GM21528 (cell line): ENCODE data around the gene CHIT1.

ENCODE experiments used
- ATAC-seq: cut with Tn5 transposase; IDR thresholded peaks from one replicate; pipeline ENCODE4 v1.9.1; 2021; ENCODE audit warnings: mild to moderate bottlenecking, moderate library complexity; ENCODE audit not compliant: unreplicated experiment, low FRiP score

CHIT1 gene

DNA sequence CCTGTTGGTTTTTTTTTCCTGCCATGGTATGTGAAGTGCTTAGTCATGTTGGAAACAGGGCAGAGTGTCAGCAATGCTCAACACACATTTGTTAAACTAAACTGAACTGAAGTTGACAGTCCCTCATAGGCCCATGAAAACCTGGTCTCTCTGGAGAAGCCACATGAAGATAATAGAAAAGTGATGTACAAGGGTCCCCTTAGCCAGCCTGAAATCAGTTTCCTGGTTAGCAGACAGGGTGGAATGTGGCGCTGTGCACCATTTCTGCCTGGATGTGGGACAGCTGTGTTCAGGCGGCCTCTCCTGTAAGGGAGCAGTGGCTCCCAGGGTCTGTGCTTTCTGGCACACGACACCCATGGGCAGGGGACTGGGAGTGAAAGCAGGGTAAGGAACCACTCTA lies 33.1 kb downstream of the CHIT1 start:
- ATAC-seq = no peak

DNA sequence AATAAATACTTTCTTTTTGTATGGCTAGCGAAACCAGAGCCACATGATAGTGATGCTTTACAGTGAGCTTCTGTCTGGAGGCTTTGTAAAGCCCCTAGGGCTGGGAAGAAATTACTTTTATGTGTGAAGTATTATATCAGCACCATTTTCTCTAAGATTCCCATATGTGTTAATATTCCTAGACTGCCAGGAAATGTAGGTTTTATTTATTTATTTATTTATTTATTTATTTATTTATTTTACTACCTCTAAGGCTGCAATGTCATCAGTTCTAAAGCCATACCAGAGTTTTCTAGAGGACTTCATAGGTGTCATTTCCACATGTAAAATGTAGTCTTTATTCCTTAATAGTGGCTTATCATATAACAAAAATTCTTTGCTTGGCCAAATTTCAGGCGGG lies 38.5 kb downstream of the CHIT1 start:
- no peak for ATAC-seq

DNA sequence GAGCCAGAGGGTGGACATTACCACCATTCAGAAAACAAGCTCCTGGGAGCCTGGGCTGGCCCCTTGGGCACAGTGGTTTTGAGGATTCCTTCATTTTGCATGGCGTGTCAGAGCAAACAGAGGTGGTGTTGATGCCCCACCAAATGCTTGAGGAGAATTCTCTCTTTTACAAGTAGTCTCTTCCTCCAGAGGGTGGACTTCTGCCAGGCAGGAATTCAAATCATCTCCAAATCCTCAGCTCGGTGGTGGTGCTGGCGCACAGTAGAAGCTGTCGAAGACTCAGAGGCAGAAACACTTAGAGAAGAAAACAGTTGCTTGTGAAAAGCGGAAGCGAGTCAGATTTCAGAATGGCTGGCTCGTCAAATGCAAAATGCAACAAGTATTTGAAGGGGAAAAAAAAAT lies 39.5 kb downstream of the CHIT1 start:
- no peak for ATAC-seq

DNA sequence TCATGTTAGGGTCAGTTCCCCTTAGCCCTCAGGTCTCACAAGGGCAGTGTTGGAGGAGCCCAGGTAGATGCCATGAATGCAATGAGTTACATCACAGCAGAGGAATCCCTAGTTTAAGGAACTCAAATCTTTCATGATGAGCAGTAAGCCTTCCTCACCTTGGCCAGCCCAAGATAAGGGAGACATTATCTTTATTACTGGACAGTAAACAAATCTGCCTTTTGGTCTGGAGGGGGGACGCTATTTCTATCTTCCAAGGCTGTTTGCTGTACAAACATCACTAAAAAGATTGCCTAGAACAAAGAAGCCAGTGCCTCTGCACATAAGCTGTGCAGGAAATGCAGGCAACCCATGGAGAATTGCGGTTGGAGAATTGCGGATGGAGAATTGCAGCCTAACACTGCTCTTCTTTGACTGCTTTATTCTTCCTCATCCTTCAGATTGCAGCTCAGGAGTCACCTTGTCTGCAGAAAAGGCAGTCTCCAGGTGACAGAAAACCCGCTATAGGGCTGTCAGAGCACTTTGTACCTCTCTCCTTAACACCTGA lies 40.7 kb downstream of the CHIT1 start:
- no peak for ATAC-seq

DNA sequence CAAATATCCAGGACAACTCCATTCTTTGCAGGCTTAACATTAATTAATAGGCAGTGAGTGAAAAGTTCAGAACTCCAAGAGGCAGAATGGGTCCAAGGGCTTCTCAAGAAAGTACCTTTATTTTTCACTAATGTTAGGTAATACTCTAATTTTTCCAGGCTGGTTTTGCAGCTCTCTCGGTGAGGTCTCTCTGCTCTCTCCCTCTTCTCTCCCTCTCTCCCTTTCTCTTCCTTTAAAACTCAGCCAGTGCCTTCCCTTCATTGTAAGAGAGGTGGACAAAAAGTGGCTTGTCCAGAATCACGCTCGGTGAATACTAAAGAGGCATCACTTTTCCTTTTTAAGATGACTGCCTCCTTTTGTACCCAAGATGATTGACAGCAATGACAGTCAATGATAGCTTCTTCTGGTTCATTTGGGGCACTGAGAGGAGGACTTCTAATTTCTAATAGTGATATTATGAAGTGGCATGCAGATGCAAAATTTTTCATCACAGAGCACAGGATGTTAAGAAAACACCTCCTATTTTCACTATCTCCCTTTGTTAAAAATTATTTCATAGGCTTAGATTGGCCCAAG lies 41.7 kb downstream of the CHIT1 start:
- ATAC-seq = no peak

DNA sequence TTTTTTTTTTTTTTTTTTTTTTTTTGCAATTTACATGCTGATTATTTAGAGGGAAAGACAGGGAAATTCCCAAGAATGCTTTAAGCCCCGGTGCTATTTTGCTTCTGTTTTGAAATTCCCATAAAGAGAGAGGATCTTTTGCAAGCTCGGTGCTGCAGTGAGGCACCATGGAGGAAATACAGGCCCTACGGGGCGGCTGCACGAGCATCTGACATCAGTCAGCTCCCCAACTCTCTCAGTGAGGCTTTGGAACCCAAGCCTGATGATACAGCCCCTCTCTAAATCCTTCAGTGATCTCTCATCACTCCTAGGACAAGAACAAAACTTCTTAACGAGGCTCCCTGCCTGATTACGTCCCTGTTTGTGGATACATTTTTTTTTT lies 42.2 kb downstream of the CHIT1 start:
- ATAC-seq = no peak

DNA sequence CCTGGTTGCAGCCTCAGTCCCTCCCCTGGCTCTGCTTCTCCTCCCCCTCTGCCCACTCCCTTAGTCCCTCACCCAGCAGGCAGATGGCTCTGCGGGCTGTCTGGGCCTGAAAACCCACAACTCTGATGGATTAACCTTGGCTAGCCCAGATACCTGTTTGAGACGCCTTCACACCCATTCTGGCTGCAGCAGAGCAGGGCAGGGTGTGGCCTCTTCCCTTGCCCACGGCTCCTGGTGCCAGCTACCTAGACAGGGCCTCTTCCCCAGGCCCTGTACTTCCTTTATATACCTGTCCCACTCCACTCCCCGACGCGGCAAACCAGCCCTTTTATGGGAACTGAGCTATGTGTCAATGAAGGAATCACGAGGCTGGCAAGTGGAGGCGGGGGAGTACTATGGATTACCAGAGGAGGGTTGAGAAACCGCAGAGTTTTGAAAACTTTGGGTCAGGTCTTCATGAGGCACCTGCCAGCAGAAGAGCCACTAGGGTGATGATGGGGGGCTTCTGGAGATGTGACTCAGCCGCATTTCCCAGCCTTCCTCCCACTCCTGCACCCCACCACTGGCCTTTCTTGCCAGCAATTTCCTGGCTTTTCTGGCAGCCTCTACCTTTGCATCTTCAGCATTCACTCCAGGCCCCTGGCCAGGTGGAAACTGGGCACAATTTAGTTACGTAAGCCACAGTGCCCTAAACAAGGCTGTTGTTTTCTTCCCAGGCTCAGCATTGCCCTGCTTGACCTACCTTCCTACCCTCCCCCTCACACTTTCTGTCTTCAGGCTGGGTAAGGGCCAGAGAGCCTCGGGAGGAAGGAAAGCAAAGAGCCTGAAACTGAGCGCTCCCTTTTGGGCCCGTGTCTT lies 42.8 kb downstream of the CHIT1 start, which contains the start of gene CHI3L1:
CHI3L1 (minus strand) TSS at position 259 of the 858 bp plus-strand sequence; CDS start at position 178, 81 bp downstream.
- ATAC-seq = no peak

DNA sequence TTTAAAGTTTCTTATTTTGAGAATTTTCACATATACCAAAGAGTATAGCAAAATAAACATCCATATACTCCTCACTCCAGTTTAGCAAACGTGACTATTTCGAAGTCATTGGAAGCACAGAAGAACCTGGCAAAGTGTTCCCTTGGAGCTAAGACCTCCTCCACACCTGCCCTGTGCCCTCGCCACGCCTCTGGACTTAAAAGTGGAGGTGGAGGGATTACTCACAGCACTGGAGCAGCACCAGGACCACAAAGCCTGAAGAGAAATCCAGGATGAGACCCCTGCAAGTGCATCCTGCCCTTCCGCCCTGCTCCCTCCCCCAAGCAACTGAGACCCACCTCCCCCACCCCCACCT lies 43.4 kb downstream of the CHIT1 start:
- ATAC-seq = no peak

DNA sequence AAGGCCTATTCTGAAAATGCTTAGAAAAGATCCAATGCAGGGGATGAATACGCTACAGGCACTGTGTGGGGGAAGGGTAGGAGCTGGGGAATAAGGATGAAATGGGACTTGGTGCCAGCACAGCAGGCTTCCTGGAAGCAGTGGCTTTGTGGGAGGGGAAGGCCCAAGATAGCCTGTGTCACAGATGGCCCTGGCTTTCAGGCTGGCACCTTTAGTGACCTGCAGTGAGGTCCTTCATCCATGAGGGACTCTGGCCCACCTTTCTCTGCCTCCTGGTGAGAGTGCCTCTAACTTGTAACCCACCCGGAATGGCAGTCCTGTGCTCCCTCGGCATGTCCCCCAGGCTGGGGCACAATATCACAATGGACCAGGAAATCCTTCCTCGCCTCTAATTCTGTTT lies 43.9 kb downstream of the CHIT1 start:
- no peak for ATAC-seq

DNA sequence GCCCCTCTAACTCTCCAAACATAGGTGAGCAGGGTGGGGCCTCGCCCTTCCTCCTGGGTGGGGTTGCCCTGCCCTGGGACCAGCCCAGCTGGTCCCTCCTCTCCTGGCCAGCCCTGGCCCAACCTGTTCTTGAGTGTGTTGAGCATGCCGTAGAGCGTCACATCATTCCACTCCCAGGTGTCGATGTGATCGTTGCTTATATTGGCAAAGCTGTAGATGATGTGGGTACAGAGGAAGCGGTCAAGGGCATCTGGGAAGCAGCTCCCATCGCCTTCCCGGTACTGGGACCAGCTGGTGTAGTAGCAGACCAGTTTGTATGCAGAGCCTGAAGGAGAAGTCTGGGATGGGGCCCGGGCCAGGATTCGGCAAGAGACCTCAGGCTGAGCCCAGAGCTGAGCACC lies 44.4 kb downstream of the CHIT1 start:
- ATAC-seq = no peak

DNA sequence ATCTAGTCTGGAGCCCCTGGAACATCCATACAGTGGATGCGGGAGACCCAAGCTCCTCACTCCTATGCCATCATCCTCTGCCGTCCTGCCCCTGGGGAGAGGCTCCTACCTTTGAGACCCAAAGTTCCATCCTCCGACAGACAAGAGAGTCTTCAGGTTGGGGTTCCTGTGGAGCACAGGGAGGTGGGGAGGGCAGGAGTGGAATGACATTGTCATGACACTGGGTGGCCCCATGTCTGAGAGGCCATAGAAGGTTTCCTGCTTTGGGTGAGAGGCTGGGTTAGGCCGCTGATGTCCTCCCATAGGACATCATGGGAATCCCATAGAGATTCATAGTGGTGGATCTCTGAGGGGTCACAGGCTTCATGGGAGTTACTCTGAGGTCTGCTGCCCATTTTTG lies 45.0 kb downstream of the CHIT1 start:
- no peak for ATAC-seq

DNA sequence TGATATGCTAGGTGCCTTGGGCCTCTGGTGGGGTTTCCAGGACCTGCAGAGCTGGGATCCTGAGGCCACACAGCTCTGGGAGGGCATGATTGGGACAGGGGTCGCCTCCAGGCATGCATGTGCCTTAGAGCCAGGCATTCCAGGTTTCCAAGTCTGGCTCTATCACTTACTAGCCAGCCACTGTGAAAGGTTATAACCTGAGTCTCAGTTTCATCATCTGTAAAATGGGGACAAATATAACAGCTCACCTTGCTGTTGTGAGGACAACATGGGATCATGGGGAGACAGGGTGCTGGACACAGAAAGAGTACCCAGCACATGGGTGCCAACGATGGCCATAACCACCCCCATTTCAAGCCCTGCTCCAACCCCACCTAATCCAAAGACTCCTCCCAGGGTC lies 45.6 kb downstream of the CHIT1 start:
- ATAC-seq = no peak

DNA sequence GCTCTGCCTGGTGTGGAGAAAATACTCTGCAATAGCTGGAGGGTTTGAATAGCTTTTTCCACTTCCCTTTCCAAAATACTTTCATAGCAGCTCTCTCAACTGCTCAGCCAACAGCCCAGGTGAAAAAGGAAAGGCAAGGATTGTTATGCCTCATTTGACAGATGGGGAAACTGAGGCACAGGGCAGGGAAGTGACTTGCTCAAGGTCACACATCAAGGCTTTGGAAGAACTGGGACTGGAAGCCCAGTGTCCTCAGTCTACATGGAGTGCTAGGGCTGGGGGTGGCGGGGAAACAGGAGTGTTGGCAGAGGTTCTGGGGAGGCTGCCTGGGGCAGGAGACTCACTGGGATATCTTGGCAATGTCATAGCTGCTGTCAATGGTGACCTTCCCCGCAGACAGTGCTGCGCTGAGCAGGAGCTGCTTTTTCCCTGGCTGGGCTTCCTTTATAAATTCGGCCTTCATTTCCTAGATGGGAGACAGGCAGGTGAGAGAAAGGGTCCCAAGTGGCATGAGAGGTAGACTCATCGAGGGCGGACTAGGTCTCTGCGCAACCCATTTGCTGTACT lies 47.0 kb downstream of the CHIT1 start:
- ATAC-seq = no peak

DNA sequence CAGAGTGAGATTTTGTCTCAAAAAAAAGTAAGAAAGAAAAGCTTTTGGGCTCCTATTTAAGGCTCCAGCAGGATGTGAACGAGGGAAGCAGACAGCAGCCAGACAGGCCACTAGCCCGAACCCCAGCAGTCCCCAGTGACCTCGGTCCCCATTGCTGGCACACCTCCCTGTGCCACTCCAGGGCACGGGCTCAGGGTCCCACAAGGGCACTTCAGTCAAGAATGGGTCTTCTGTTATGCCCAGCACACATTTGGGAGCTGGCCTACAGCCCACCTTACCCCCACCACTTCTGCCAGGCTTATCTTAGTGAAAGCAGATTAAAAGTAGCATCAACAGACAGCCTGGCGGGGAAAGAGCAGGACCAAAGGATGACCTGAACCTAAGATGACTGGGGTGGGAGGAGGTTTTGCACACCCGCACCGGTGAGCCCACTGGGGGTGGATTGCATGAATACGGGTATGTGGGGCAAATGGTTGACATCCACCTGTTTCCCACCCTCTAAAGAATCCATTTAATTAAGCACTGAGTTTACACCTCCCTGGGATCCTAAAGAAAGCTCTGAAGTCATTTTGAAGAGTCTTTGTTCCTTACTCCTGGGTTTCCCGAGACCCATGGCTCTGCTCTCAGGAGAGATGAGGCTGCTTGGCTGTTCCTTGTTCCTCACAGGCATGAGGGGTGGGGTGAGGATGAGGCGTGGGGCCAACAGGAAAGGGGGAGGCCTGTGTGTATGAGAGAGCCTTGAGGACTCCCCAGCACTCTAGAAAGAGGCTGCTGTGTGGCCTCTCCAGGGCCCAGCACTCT lies 47.7 kb downstream of the CHIT1 start:
- no peak for ATAC-seq

DNA sequence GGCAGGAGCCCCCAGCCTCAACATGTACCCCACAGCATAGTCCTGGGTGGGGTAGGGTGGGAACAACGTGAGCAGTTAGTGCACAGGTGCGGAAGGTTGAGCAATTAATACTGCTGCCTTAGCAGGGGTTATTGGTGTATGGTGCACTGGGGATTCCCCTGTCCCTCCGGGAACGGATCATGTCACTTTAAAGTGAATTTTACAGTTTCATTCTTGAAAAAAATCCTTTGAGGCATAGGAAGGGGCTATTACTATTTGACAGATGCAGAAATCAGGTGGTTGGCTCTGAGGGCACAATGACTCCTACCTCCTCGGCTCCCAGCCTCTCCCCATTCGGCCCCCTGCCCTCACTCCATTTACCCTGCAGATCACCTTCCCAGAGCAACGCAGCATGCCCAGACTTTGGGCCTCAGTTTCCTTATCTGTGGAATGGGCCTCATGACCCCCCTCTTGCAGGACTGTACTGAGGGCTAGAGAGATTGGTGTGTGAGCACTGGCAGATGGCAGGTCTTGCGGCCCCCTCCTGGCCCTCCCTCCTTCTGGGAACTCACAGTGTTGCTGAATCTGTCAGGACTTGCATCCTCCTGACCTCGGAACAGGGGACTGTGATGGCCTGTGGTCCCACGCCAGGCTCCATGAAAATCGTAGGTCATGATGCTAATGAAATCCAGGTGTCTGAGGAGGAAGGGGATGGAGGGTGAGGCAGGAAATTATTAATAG lies 48.7 kb downstream of the CHIT1 start:
- no peak for ATAC-seq

DNA sequence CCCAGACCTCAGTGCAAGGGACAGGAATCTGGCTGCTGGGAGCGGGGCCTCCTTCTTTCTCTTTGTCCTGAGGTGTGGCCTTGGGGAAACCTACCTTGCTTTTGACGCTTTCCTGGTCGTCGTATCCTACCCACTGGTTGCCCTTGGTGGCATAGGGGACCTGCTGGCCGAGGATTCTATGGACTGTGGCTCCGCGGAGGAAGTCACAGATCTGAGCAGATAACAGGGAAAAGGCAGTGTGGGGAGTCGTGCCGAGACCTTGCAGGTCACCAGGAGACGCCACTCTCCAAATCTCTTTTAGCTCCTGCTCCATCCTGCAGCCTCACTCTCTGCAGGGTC lies 49.8 kb downstream of the CHIT1 start:
- no peak for ATAC-seq

DNA sequence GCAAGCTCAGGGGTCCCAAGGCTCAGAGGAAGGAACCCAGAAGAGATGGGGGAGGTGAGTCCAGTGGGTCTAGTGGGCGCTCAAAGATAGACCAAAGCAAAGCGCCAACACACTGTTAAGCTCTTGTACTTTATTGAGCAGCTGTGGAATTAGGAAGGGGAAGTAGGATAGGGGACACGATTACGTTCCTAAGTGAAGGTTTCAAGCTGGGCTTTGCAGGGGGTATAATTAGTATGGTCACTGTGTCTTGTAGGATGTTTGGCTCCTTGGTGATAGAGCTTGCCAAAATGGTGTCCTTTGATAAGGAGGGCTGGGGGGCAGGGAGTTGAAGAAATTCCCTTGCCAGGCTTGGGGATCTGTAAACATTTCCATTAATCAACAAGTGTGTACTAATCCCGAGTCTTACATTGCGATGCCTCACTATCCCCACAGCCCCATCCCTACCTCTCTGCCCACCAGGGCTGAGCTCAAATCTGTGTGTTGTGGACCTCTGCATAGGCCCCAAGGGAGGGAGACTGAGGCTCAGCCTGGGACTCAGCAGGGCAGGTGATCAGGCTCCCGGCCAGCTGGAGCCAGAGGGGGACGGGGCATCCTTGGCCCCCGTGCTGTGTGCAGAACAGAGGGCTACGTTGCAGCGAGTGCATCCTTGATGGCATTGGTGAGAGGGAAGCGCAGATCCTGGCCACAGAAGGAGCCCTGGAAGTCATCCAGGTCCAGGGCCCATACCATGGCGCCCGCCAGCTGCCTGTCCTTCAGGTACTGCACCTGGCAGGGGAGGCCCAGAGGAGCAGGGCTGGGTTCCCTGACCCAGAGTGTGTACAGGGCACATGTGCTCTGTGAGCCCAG lies 50.4 kb downstream of the CHIT1 start:
- no peak for ATAC-seq

DNA sequence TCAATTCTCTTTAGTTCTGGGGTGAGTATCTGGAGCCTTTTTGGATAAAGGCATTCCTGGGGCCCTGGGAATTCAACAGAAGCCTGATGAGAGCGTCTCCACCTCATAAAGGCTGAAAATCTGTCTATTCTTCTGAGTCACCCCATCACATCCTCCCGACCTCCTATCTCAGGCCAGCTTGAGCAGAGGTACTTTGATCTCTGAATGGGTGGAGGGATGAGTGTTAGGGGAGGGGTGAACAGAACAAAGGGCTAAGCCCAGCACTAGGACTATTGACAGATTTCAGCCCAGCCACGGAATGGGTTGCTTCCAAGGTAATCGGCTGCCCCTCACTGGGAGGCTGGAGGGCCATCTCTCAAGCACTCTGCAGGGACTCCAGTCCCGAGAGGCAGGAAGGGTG lies 51.4 kb downstream of the CHIT1 start:
- no peak for ATAC-seq

DNA sequence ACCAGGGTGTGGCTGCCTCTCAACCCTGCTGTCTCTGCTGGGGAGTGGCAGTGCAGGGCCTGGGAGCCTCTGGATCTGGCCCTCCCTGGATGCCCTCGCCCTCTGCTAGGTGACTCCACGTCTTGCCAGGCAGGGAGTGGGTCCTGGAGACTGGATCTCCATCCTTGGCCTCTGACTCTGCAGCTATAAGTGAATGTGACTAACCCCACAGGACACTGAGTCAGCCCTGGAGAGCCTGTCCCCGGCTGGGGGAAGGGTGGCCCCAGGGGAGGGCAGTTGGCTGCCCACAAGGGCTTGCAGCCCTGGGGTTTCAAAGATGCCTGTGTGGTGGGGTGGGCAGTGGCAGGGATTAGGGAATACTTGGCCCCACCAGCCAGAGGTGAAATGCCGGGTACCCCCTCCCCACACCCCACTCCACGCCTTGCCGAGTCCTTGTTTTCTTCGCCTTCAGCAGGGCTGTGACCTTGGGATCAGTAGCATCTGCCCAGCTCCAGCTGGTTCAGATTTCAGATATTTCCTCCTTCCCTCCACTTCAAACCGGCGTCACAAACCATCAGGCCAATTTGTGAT lies 51.9 kb downstream of the CHIT1 start:
- no peak for ATAC-seq
